HCT116 (cell line): ENCODE data around the gene CCDC24. TPM values are rescaled to one million over a fixed set of nuclear protein-coding genes. Genes with fewer than 3 reads are reported as not detected.

Experiments
- ATAC-seq: fragments of 200-7000 bp; cut with Tn5 transposase; 2 replicates; pipeline ENCODE4 v1.9.1; 2020; ENCODE audit warnings: mild to moderate bottlenecking, moderate library complexity
- BruUV-seq: library from RNA; stranded (reverse); fragments of 400-500 nt; replicated peaks from 2 replicates; lab custom pipeline; 2021; lab: Mats Ljungman, UMichigan
- CTCF ChIA-PET: fragments of 300-600 bp; sonication (Branson Sonifier 250); formaldehyde crosslinking; loops from one replicate; lab custom pipeline; 2021; ENCODE audit warnings: antibody characterized with exemption; lab: Charles Lee
- POLR2A ChIA-PET: fragments of 300-600, 350-600 bp; sonication (Branson Sonifier 250); formaldehyde crosslinking; loops from one replicate; lab custom pipeline; 2021; ENCODE audit warnings: antibody characterized with exemption; lab: Charles Lee
- RAD21 ChIA-PET, 2 experiments: fragments of 300-600 bp; sonication (Branson Sonifier 250); formaldehyde crosslinking; loops; one replicate each; lab custom pipeline; 2023; ENCODE audit warnings: low total read pairs in 2 of 2; ENCODE audit not compliant: uncharacterized antibody in 2 of 2, unreplicated experiment in 2 of 2, low non-redundant PET in 1 of 2; lab: Charles Lee
- DNase-seq: peaks from one replicate; pipeline ENCODE4 v3.0.0-alpha.2; 2010; ENCODE audit warnings: low read depth, low spot score
- H2AFZ ChIP-seq: fragments of 200-600 bp; shearing (Covaris generic), sonication (generic); 2 replicates; pipeline ENCODE4 v1.6.1; 2017; ENCODE audit warnings: low read depth, mixed run types, mixed read lengths, antibody characterized with exemption, low read length; ENCODE audit not compliant: poor library complexity, severe bottlenecking
- H3K27ac ChIP-seq: 2 replicates; pipeline ENCODE4 v1.5.1; 2012; ENCODE audit warnings: low read depth, low read length
- H3K27me3 ChIP-seq: fragments of 200-600 bp; sonication (generic); 2 replicates; pipeline ENCODE4 v1.6.1; 2016; ENCODE audit warnings: mixed run types, low read length, mixed read lengths; ENCODE audit not compliant: insufficient read depth
- H3K36me3 ChIP-seq, 2 experiments: fragments of 200-500 bp in 1 of 2; fragments of 200-600 bp in 1 of 2; sonication (Bioruptor generic) in 1 of 2; sonication (generic) in 1 of 2; 2 replicates each; pipeline versions ENCODE4 v1.5.1 to v1.6.1; 2014 to 2016; ENCODE audit warnings: low read length in 2 of 2, inconsistent platforms in 1 of 2, mixed read lengths in 1 of 2, mixed run types in 1 of 2; ENCODE audit not compliant: insufficient read depth in 2 of 2, control insufficient read depth in 1 of 2
- H3K4me1 ChIP-seq, 2 experiments: fragments of 200-600 bp in 1 of 2; sonication (generic) in 1 of 2; 2 replicates each; pipeline versions ENCODE4 v1.5.1 to v1.6.1; 2012 to 2017; ENCODE audit warnings: low read length in 2 of 2, inconsistent platforms in 1 of 2, mild to moderate bottlenecking in 1 of 2, mixed read lengths in 1 of 2, mixed run types in 1 of 2, moderate library complexity in 1 of 2; ENCODE audit not compliant: insufficient read depth in 2 of 2, control insufficient read depth in 1 of 2
- H3K4me2 ChIP-seq: fragments of 200-600 bp; sonication (generic); 2 replicates; pipeline ENCODE4 v1.6.1; 2017; ENCODE audit warnings: mixed run types, low read length, mixed read lengths
- H3K4me3 ChIP-seq, 2 experiments: fragments of 200-600 bp in 1 of 2; sonication (generic) in 1 of 2; replicated peaks in 1 of 2; 2 replicates each; pipeline ENCODE4 v1.5.1; 2011 to 2016; ENCODE audit warnings: low read length in 2 of 2, control low read depth in 1 of 2, low read depth in 1 of 2, mild to moderate bottlenecking in 1 of 2, mixed read lengths in 1 of 2, mixed run types in 1 of 2
- H3K79me2 ChIP-seq: fragments of 200-600 bp; sonication (generic); 2 replicates; pipeline ENCODE4 v1.6.1; 2017; ENCODE audit warnings: mild to moderate bottlenecking, mixed run types, low read length, moderate library complexity, mixed read lengths; ENCODE audit not compliant: insufficient read depth
- H3K9ac ChIP-seq: fragments of 200-600 bp; sonication (generic); 2 replicates; pipeline ENCODE4 v1.6.1; 2016; ENCODE audit warnings: low read length, mixed read lengths
- H3K9me2 ChIP-seq: fragments of 200-600 bp; sonication (generic), shearing (Covaris generic); 2 replicates; pipeline ENCODE4 v1.6.1; 2017; ENCODE audit warnings: mixed run types, mild to moderate bottlenecking, moderate library complexity; ENCODE audit not compliant: insufficient read depth
- H3K9me3 ChIP-seq, 2 experiments: fragments of 200-500 bp in 1 of 2; fragments of 200-600 bp in 1 of 2; sonication (Bioruptor generic) in 1 of 2; sonication (generic) in 1 of 2; 2 replicates each; pipeline ENCODE4 v1.6.1; 2014 to 2017; ENCODE audit warnings: low read length in 2 of 2, mixed read lengths in 2 of 2, inconsistent platforms in 1 of 2, low read depth in 1 of 2, mild to moderate bottlenecking in 1 of 2, mixed run types in 1 of 2, moderate library complexity in 1 of 2; ENCODE audit not compliant: control insufficient read depth in 1 of 2, insufficient read depth in 1 of 2
- H4K20me1 ChIP-seq: fragments of 200-600 bp; sonication (generic), shearing (Covaris generic); 2 replicates; pipeline ENCODE4 v1.6.1; 2017; ENCODE audit warnings: mixed run types, mild to moderate bottlenecking, moderate library complexity; ENCODE audit not compliant: insufficient read depth
- CBX3 ChIP-seq: IDR thresholded peaks from 2 replicates; pipeline ENCODE4 v1.6.1; 2012; ENCODE audit warnings: low read depth
- CEBPB ChIP-seq: IDR thresholded peaks from 2 replicates; pipeline ENCODE4 v1.6.1; 2012; ENCODE audit warnings: low read depth
- ELF1 ChIP-seq: IDR thresholded peaks from 2 replicates; pipeline ENCODE4 v1.6.1; 2012; ENCODE audit warnings: low read depth, borderline replicate concordance
- EZH2 ChIP-seq: fragments of 200-600 bp; sonication (generic); IDR thresholded peaks from 2 replicates; pipeline ENCODE4 v1.6.1; 2017; ENCODE audit warnings: antibody characterized with exemption, mixed run types
- EZH2phosphoT487 ChIP-seq: fragments of 200-600 bp; IDR thresholded peaks from 2 replicates; pipeline ENCODE4 v1.6.1; 2018; ENCODE audit warnings: antibody characterized with exemption, borderline replicate concordance
- FOSL1 ChIP-seq: IDR thresholded peaks from 2 replicates; pipeline ENCODE4 v1.6.1; 2012; ENCODE audit warnings: low read depth
- JUND ChIP-seq: IDR thresholded peaks from 2 replicates; pipeline ENCODE4 v1.6.1; 2012
- POLR2A ChIP-seq: IDR thresholded peaks from 2 replicates; pipeline ENCODE4 v1.7.0; 2011; ENCODE audit warnings: borderline replicate concordance; ENCODE audit not compliant: insufficient read depth, insufficient read length; ENCODE audit errors: extremely low read depth
- RAD21 ChIP-seq: IDR thresholded peaks from 2 replicates; pipeline ENCODE4 v1.6.1; 2012; ENCODE audit warnings: low read depth, mild to moderate bottlenecking
- SIN3A ChIP-seq: IDR thresholded peaks from 2 replicates; pipeline ENCODE4 v1.6.1; 2012; ENCODE audit warnings: low read depth
- SP1 ChIP-seq: IDR thresholded peaks from 2 replicates; pipeline ENCODE4 v1.6.1; 2012; ENCODE audit warnings: low read depth
- SRF ChIP-seq: IDR thresholded peaks from 2 replicates; pipeline ENCODE4 v1.6.1; 2012; ENCODE audit warnings: low read depth
- TCF7L2 ChIP-seq: IDR thresholded peaks from 2 replicates; pipeline ENCODE4 v1.7.0; 2011; ENCODE audit warnings: borderline replicate concordance, inconsistent platforms; ENCODE audit not compliant: insufficient read depth, insufficient read length; ENCODE audit errors: extremely low read depth
- YY1 ChIP-seq: IDR thresholded peaks from 2 replicates; pipeline ENCODE4 v1.6.1; 2011; ENCODE audit warnings: low read length, low read depth, moderate library complexity, mild to moderate bottlenecking; ENCODE audit not compliant: insufficient replicate concordance; ENCODE audit errors: extremely low read depth
- ZFX ChIP-seq: fragments of 450-650 bp; IDR thresholded peaks from 2 replicates; pipeline ENCODE4 v1.6.1; 2017
- intact Hi-C: fragments of 100-400 bp; cut with micrococcal nuclease; formaldehyde crosslinking; loops from 2 replicates; pipeline ENCODE4 v1.10.0; 2022
- total RNA-seq: library from RNA; stranded (reverse); gene quantifications from one replicate; pipeline ENCODE4 v1.2.1, GENCODE V29; 2021; ENCODE audit not compliant: unreplicated experiment
- TF ChIP-seq, protein P1 (sequence below): IDR thresholded peaks from 2 replicates; pipeline ENCODE4 v1.6.1; 2012
- TF ChIP-seq, protein P2 (sequence below): IDR thresholded peaks from 2 replicates; pipeline ENCODE4 v1.6.1; 2012
- TF ChIP-seq, protein P3 (sequence below): IDR thresholded peaks from 2 replicates; pipeline ENCODE4 v1.6.1; 2012; ENCODE audit warnings: low read depth

Gene CCDC24
- total RNA-seq, 1 experiment from 2014 or later: 23.3 TPM

DNA sequence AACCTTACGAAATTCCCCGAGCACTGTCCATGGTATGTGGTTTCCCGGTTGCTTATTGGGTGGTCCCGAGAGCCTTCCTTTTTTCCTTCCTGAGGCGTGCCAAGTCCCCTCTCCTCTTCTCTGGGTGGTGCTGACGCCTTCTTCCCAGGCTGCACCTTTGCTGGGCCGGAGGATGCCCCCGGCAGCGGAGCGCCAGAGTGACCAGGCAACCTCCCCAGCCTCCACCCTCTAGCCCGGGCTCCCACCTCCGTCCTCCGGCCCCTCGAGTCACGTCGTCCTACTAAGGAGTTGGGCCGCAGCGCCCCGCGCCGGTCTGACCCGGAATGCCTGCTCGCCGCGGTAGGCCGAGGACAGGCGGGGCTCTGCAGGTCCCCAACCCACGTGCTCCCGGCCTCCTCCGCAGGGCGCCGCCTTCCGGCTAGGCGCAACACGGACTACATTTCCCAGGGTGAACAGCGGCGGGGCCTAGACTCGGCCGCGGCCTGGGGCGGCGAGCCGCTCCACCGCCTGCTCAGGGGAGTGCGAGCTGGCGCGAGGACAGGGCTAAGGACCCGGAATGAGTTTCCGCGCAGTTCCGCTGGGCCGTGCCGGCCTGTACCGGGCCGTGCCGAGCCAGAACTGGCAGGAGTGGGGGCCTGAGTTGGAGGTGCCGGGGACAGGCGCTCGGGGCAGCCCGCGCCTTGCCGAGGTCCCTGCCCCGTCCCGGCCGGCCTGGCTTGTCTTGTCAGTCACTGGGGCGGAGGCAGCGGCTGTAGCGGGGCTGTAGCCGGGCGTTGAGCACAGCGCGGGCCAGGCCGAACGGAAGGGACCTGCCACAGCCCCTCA is 45.0 kb upstream of the CCDC24 start, which contains the start of gene IPO13 (continued):
- TF ChIP-seq EZH2phosphoT487: no peak
- no peak for TF ChIP-seq EZH2
- no peak; the same call in 1 of the 2 replicates for TF ChIP-seq SRF
- no peak for TF ChIP-seq FOSL1
- TF ChIP-seq SIN3A: peak; percentile 86
- peak; percentile 90 for TF ChIP-seq RAD21
- peak; percentile 70 for TF ChIP-seq YY1
- TF ChIP-seq SP1: peak; percentile 87
- no peak for TF ChIP-seq CEBPB
- TF ChIP-seq, protein P1, sequence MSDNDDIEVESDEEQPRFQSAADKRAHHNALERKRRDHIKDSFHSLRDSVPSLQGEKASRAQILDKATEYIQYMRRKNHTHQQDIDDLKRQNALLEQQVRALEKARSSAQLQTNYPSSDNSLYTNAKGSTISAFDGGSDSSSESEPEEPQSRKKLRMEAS: peak; percentile 99
- TF ChIP-seq, protein P2, sequence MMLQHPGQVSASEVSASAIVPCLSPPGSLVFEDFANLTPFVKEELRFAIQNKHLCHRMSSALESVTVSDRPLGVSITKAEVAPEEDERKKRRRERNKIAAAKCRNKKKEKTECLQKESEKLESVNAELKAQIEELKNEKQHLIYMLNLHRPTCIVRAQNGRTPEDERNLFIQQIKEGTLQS: no peak
- TF ChIP-seq JUND: no peak
- peak; percentile 95 for TF ChIP-seq CBX3
- peak; percentile 90; the same call in 1 of the 2 replicates for TF ChIP-seq ELF1
- TF ChIP-seq, all 23 proteins: peak for 14

DNA sequence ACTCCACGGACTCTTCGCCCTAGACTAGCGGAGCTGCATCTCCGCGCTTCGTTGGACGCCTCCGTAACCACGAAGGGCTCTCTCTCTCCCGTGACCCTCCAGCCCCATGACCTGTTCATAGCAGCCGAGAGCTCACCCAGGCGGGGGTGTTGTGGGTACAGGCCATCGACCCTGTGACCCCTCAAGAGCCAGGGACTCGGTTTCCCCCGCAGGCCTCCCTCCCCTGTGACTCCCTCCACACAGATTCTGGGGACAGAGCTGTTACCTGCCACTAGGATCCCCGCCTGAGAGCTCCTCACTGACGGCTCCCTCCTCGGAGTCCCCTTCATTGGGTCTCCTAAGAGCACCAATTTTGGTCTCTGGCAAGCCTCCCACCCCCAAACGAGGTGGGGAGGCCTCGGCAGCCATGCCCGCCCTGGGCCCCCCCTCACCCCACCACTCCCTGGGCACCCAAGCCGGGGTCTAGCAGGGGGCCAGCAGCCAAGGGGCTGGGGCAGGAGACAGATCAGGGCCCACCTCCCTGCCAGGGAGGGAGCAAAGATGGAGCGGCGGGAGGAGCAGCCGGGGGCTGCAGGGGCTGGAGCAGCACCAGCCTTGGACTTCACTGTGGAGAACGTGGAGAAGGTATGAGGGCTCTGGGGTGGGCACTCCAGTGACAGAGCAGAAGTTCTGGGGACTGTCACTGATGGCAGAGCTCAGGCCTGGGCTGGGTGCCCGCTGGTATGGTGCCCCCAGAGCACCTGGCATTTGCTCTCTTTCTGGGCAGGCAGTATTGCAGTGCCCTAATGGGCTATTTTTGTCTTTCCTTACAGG is 44.1 kb upstream of the CCDC24 start:
- H3K4me1 ChIP-seq: peaks cover 10 to 23% of the 10 kb centered on the region in 2 experiments; a peak in 3 of 4 replicates
- TSS peak; percentile 51 for BruUV-seq
- intact Hi-C loops: no loop called here
- no peaks in the 10 kb centered on the region for H4K20me1 ChIP-seq
- ChIA-PET POLR2A (interaction anchor here (0.7 to 1.4 kb wide), 3 partner anchors 13 to 138 kb away, joined by 3 to 9 read pairs (median 3); no protein-coding TSS in a partner anchor), CTCF (interaction anchor here (3.3 to 9.8 kb wide), 2 partner anchors 14 to 184 kb away, joined by 24 to 130 read pairs; partner anchors contain the start of gene ARTN), RAD21 (interaction anchor here in 1 of 2 experiments (2.0 kb wide), 1 partner anchor 184 kb away, joined by 10 read pairs; no protein-coding TSS in a partner anchor)
- H3K4me2 ChIP-seq: peak overlapping the region; percentile 96
- H3K4me3 ChIP-seq: peak overlapping the region; percentile 77 to 97
- DNase-seq: no peak
- no peaks in the 10 kb centered on the region for H3K9me2 ChIP-seq
- peaks cover 11% of the 10 kb centered on the region for H3K79me2 ChIP-seq
- H3K9ac ChIP-seq: peak overlapping the region; percentile 76
- H3K27me3 ChIP-seq: no peaks in the 10 kb centered on the region
- peak overlapping the region; percentile 88 for H3K27ac ChIP-seq
- ATAC-seq: no peak
- 0 out of 4 replicates have a peak, but pooled peaks cover 0 to 3% of the 10 kb centered on the region in 2 experiments for H3K36me3 ChIP-seq
- peak overlapping the region; percentile 56 for H2AFZ ChIP-seq
- no peaks in the 10 kb centered on the region for H3K9me3 ChIP-seq
- no peak for TF ChIP-seq SRF
- no peak for TF ChIP-seq POLR2A
- no peak for TF ChIP-seq CBX3
- TF ChIP-seq, protein P3, sequence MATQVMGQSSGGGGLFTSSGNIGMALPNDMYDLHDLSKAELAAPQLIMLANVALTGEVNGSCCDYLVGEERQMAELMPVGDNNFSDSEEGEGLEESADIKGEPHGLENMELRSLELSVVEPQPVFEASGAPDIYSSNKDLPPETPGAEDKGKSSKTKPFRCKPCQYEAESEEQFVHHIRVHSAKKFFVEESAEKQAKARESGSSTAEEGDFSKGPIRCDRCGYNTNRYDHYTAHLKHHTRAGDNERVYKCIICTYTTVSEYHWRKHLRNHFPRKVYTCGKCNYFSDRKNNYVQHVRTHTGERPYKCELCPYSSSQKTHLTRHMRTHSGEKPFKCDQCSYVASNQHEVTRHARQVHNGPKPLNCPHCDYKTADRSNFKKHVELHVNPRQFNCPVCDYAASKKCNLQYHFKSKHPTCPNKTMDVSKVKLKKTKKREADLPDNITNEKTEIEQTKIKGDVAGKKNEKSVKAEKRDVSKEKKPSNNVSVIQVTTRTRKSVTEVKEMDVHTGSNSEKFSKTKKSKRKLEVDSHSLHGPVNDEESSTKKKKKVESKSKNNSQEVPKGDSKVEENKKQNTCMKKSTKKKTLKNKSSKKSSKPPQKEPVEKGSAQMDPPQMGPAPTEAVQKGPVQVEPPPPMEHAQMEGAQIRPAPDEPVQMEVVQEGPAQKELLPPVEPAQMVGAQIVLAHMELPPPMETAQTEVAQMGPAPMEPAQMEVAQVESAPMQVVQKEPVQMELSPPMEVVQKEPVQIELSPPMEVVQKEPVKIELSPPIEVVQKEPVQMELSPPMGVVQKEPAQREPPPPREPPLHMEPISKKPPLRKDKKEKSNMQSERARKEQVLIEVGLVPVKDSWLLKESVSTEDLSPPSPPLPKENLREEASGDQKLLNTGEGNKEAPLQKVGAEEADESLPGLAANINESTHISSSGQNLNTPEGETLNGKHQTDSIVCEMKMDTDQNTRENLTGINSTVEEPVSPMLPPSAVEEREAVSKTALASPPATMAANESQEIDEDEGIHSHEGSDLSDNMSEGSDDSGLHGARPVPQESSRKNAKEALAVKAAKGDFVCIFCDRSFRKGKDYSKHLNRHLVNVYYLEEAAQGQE: no peak
- TF ChIP-seq SP1: no peak
- TF ChIP-seq EZH2phosphoT487: no peak
- TF ChIP-seq, protein P2: no peak
- TF ChIP-seq, protein P1: no peak
- TF ChIP-seq TCF7L2: no peak
- TF ChIP-seq EZH2: no peak
- no peak for TF ChIP-seq FOSL1
- TF ChIP-seq ZFX: no peak; the same call in 1 of the 2 replicates
- no peak for TF ChIP-seq JUND
- no peak for TF ChIP-seq SIN3A
- no peak for TF ChIP-seq ELF1
